AG04449 (cell line): Measurements from ENCODE around the gene GPSM3.

ENCODE experiments used
- CTCF ChIA-PET: fragments of 350-600 bp; formaldehyde crosslinking; extraction: SDS; loops from one replicate; lab custom pipeline; 2021; ENCODE audit warnings: antibody characterized with exemption; lab: Yijun Ruan, JAX
- POLR2A ChIA-PET: fragments of 400-600, 350-600 bp; formaldehyde crosslinking; extraction: SDS; loops from one replicate; lab custom pipeline; 2020; ENCODE audit warnings: antibody characterized with exemption, inconsistent platforms; lab: Yijun Ruan, JAX
- DNase-seq: peaks from one replicate; pipeline ENCODE4 v3.0.0-alpha.2; 2010; ENCODE audit warnings: low read depth, low spot score
- H3K4me3 ChIP-seq: 2 replicates; pipeline ENCODE4 v1.5.1; 2011; ENCODE audit warnings: low read depth, mild to moderate bottlenecking, control low read depth, low read length
- TF ChIP-seq, protein P1 (sequence below): IDR thresholded peaks from one replicate; pipeline ENCODE4 v1.5.1; 2011; ENCODE audit warnings: mild to moderate bottlenecking, moderate library complexity, low read length, control low read depth, inconsistent platforms; ENCODE audit not compliant: insufficient read depth; ENCODE audit errors: missing control alignments

Gene GPSM3

DNA sequence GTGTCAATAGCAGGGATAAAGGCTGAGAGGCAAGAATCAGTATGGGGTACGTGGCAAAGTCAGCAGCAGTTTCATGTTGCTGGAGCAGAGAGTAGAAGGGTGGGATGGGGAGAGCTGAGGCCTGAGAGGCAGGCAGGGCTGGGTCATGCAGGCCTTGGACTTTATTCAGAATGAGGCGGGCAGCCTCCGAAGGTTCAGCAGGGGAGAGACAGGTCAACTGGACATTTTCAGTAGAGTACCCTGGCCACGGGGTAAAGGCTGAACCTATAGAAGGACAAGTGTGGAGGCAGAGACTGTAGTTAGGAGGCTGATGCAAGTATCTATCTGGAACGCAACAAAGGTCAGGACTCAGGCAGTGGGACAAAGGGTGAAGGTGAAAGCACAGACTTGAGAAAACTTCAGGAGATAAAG, 17.8 kb upstream of the GPSM3 start:
- CTCF ChIA-PET, result no interaction called here
- TF ChIP-seq, protein P1, sequence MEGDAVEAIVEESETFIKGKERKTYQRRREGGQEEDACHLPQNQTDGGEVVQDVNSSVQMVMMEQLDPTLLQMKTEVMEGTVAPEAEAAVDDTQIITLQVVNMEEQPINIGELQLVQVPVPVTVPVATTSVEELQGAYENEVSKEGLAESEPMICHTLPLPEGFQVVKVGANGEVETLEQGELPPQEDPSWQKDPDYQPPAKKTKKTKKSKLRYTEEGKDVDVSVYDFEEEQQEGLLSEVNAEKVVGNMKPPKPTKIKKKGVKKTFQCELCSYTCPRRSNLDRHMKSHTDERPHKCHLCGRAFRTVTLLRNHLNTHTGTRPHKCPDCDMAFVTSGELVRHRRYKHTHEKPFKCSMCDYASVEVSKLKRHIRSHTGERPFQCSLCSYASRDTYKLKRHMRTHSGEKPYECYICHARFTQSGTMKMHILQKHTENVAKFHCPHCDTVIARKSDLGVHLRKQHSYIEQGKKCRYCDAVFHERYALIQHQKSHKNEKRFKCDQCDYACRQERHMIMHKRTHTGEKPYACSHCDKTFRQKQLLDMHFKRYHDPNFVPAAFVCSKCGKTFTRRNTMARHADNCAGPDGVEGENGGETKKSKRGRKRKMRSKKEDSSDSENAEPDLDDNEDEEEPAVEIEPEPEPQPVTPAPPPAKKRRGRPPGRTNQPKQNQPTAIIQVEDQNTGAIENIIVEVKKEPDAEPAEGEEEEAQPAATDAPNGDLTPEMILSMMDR, result no peak
- no peak for DNase-seq
- POLR2A ChIA-PET, result no interaction called here
- no peak overlapping the region for H3K4me3 ChIP-seq

DNA sequence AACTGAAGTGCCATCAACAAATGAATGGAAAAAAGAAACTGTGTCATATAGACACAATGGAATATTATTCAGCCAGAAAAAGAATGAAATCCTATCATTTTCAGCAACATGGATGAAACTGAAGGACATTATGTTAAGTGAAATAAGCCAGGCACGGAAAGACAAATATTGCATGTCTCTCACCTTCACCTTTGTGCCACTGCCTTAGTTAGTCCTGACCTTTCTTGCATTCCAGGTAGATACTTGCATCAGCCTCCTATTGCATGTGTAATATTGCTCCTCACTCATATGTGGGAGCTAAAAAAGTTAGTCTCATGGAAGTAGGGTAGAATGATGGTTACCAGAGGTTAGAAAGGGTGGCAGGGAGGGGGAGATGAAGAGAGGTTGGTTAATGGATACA, 16.6 kb upstream of the GPSM3 start:
- H3K4me3 ChIP-seq, result no peak overlapping the region
- TF ChIP-seq, protein P1, result no peak
- DNase-seq, result no peak
- ChIA-PET CTCF (no interaction called here), POLR2A (no interaction called here)

DNA sequence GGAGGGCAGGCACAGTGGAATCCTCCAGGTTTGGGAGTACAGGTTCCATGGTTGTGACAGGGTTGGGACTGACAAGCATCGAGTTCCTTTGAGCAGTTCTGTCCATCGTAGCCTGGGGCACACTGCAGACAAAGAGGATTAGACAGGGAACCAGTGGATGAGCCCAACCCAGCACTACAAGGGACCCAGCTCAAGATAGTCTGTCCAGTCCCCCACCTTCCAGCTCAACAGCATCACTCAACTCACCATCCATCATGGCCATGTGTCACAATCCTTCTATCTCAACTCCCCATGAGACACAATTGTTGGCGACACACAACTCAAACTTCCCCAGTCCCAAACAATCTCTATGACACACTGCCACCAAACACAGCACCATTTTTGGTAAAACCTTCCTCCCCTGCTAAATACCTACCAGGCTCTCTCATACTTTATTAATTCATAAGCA, 11.8 kb upstream of the GPSM3 start:
- no peak overlapping the region for H3K4me3 ChIP-seq
- no peak for DNase-seq
- TF ChIP-seq, protein P1, result no peak
- CTCF ChIA-PET, result interaction anchor here (1.2 to 1.6 kb wide), 2 partner anchors 9 to 41 kb away, joined by 4 to 6 read pairs; no protein-coding TSS in a partner anchor
- POLR2A ChIA-PET, result no interaction called here

DNA sequence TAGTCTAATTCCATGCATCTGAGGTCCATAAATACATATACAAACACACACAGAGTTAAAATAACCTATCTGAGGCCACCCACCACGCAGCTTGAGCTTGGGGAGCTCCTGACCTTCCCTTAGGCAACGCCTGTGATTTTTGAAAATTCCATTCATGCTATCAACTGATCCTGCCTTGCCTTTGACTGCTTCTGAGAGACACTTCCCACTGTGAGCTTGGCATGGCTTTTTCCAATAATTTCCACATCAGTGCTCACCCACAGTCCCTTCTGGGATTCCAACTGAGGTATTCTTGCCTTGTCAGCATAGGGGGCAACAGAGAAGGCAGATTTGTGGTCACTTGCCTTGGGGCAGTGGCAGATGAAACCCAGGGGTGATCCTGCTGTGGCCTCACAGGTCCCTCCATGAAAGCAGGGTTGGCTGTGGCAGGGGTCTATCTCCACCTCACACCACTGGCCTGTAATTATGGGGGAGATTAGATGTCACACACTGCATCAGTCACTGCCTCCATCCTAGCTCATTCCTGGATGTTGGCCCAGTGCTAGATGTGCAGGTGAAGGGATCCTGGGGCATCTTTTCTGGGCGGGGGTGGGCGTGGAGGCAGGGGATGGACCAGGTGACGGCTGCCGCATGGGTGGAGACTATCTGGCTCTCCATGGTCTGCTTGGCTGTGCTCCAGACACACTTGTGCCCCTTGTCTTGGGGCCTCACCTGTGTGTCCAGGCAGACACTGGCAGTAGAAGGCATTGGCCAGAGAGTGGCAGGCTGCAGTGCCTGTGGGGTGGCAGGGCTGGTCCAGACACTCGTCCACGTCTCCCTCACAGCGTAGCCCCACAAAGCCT, 11.2 kb upstream of the GPSM3 start:
- TF ChIP-seq, protein P1, result no peak
- DNase-seq, result no peak
- ChIA-PET POLR2A (no interaction called here), CTCF (interaction anchor here (0.9 to 1.6 kb wide), 1 partner anchor 8 kb away, joined by 4 to 6 read pairs; no protein-coding TSS in a partner anchor)
- H3K4me3 ChIP-seq, result no peak overlapping the region

- H3K4me3 ChIP-seq, result no peak overlapping the region
- TF ChIP-seq, protein P1, result no peak
- DNase-seq, result no peak
- POLR2A ChIA-PET, result no interaction called here
- CTCF ChIA-PET, result no interaction called here
Observed at GRCh38 chr6:32202186-32202585, 9.7 kb upstream of the GPSM3 start.

DNA sequence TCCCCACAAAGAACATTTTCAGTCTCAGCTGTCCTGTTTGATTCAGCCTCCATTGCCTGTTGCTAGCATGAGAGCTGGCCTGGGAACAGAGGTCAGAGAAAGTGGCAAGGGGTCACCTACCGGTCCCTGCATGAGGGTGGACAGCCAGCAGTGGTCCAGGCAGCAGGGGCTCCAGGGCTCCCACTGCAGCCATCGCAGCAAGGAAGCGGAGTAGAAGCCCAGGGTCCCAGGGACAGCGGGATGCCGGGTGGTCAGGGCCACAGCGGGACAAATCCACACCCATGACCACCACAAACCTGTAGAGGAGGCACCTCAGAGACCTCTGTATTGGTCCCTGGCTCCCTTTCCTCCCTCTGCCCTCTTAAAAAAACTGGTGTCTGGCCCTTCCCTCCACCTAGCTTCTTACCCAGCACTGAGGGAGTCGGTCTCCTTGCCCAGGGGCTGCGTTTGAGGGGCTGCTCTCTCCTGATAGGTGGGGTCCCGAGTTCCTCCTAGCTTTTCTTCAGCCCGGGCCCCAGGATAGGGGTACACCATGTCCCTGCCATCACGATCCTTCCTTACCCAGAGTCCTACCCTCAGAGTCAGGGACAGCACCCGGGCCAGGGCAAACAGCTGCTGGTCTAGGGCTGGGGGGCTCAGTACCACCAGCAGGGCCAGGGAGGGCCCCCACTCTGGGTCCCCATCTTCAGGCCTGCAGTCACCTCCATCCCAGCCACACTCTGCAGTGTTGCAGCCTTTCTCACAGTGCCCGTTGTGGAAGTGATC, 8.4 kb upstream of the GPSM3 start:
- TF ChIP-seq, protein P1, result no peak
- ChIA-PET CTCF (interaction anchor here (0.6 kb wide), 1 partner anchor 102 kb away, joined by 3 read pairs; no protein-coding TSS in a partner anchor), POLR2A (no interaction called here)
- no peak overlapping the region for H3K4me3 ChIP-seq
- no peak for DNase-seq
